Measurements from ENCODE around the gene ABHD6. TPM values are rescaled to one million over a fixed set of nuclear protein-coding genes. Genes with fewer than 3 reads are reported as not detected.

The ABHD6 gene
- total RNA-seq, 2 donors from 2014 or later: 7.5 to 8.6 TPM

DNA sequence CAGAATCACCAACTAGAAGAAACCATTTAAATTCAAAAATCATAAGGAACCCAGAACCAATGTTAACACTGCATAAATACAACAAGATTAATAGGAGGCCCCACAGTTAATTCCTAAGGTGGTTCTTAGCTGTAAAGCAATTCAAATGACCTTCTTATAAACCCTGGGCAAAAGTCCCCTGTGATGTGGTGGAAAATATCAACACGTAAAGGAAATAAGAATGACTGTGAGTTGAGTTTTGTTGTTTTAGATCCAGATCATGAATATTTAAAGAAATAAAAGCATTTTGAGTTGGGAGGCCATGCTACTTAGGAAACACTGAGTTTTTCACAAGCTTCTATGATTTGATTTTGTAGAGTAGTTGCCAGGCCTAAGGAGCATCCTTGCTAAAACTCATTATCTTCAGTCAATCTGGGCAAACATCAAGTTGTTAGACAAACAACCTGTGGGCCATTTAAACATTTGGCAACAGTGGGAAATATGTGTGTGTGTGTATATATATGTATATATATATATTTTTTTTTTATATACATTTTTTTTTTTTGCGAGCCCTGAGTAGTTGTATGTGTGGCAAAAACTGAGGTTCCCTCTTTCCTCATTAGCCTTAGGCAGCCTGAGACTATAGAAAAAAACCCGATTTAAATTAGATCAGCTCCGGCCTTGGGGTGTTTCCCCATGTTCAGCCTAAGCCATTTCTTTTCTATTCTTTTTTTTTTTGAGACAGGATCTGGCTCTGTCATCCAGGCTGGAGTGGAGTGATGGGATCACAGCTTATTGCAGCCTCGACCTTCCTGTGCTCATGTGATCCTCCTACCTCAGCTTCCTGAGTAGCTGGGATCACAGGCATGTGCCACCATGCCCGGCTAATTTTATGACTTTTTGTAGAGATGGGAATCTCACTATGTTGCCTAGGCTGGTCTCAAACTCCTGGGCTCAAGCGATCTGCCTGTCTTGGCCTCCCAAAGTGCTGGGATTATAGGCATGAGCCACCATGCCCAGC, 87.1 kb downstream of the ABHD6 start:
- Histone ChIP-seq H3K27me3 (ENCODE audit: control insufficient read depth, insufficient read depth, low read length, poor library complexity, severe bottlenecking) (peaks cover 14% of the 10 kb centered on the region), H3K36me3 (ENCODE audit: control insufficient read depth, insufficient read depth, low read length) (peaks cover 16% of the 10 kb centered on the region), H3K9ac (ENCODE audit: extremely low read depth, low read length, poor library complexity, severe bottlenecking) (no peak overlapping the region), H3K4me1 (ENCODE audit: control insufficient read depth, insufficient read depth, low read length) (peaks cover 2% of the 10 kb centered on the region), H3K27ac (ENCODE audit: low read depth, low read length) (no peak overlapping the region), H3K9me3 (ENCODE audit: control insufficient read depth, low read length) (no peaks in the 10 kb centered on the region), H3K4me3 (ENCODE audit: low read length) (no peak overlapping the region)
- Mint-ChIP-seq H3K27ac (no peak overlapping the region), H3K9me3 (no peaks in the 10 kb centered on the region), H3K27me3 (ENCODE audit: insufficient read depth) (peaks cover 22% of the 10 kb centered on the region), H3K4me1 (peaks cover 6% of the 10 kb centered on the region), H3K36me3 (ENCODE audit: low read depth) (peaks cover 8% of the 10 kb centered on the region), H3K4me3 (no peak overlapping the region)
- 82 to 95% methylated on average over 6 to 7 of the region's 7 CpGs for WGBS, 2 experiments (ENCODE audit: insufficient coverage in 1 of 2, insufficient read length in 1 of 2)
- no peak for TF ChIP-seq CTCF (conservative IDR thresholded peaks at IDR 0.05)
- no peak for DNase-seq

- Mint-ChIP-seq H3K9me3 (no peaks in the 10 kb centered on the region), H3K36me3 (ENCODE audit: low read depth) (peaks cover 4% of the 10 kb centered on the region), H3K27ac (no peak overlapping the region), H3K4me3 (no peak overlapping the region), H3K4me1 (peaks cover 6% of the 10 kb centered on the region), H3K27me3 (ENCODE audit: insufficient read depth) (peaks cover 22% of the 10 kb centered on the region)
- no peak for DNase-seq
- no peak for TF ChIP-seq CTCF (conservative IDR thresholded peaks at IDR 0.05)
- Histone ChIP-seq H3K4me1 (ENCODE audit: control insufficient read depth, insufficient read depth, low read length) (peaks cover 2% of the 10 kb centered on the region), H3K9ac (ENCODE audit: extremely low read depth, low read length, poor library complexity, severe bottlenecking) (no peak overlapping the region), H3K27me3 (ENCODE audit: control insufficient read depth, insufficient read depth, low read length, poor library complexity, severe bottlenecking) (peaks cover 14% of the 10 kb centered on the region), H3K36me3 (ENCODE audit: control insufficient read depth, insufficient read depth, low read length) (peaks cover 9% of the 10 kb centered on the region), H3K9me3 (ENCODE audit: control insufficient read depth, low read length) (no peaks in the 10 kb centered on the region), H3K27ac (ENCODE audit: low read depth, low read length) (no peak overlapping the region), H3K4me3 (ENCODE audit: low read length) (no peak overlapping the region)
- WGBS, 2 experiments (ENCODE audit: insufficient coverage in 1 of 2, insufficient read length in 1 of 2): 90% methylated on average over 2 of the region's 2 CpGs; no CpG with 5 or more reads in 1 of the 2 experiments
Observed at GRCh38 chr3:58325525-58325992, 88.0 kb downstream of the ABHD6 start.

DNA sequence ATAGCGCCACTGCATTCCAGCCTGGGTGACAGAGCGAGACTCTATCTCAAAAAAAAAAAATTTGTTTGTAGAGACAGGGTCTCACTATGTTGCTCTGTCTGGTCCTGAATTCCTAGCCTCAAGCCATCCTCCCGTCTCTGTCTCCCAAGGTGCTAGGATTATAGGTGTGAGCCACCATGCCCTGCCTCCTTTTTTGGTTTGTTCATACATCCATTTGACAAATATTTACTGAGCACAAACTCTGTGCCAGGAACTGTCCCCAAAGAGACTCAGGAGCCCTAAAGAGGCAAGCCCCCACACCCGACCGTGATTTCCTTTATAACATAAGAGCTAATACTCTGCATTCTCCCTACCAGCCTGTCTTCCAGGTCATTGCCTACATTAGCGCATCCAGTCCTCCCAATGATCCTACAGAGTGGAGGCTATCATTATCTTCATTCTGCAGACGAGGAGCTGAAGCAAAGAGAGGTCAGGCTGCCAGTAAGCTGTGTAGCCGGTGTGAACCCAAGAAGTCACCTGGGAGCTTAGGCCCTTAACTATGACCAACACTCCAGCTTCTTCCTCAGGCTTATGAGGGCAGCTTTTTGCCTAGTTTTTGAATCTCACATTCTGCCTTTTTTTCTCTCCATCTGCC, 88.8 kb downstream of the ABHD6 start:
- no peak overlapping the region for H3K4me3 Mint-ChIP-seq
- H3K36me3 Mint-ChIP-seq (ENCODE audit: low read depth): no peaks in the 10 kb centered on the region
- no peaks in the 10 kb centered on the region for H3K9me3 Mint-ChIP-seq
- no peak overlapping the region for H3K9ac ChIP-seq (ENCODE audit: extremely low read depth, low read length, poor library complexity, severe bottlenecking)
- H3K27ac ChIP-seq (ENCODE audit: low read depth, low read length): no peak overlapping the region
- no peak overlapping the region for H3K27ac Mint-ChIP-seq
- no peaks in the 10 kb centered on the region for H3K9me3 ChIP-seq (ENCODE audit: control insufficient read depth, low read length)
- no peak for TF ChIP-seq CTCF (conservative IDR thresholded peaks at IDR 0.05)
- H3K36me3 ChIP-seq (ENCODE audit: control insufficient read depth, insufficient read depth, low read length): peaks cover 3% of the 10 kb centered on the region
- no peak for DNase-seq
- H3K4me1 ChIP-seq (ENCODE audit: control insufficient read depth, insufficient read depth, low read length): peaks cover 2% of the 10 kb centered on the region
- H3K4me1 Mint-ChIP-seq: peaks cover 6% of the 10 kb centered on the region
- H3K4me3 ChIP-seq (ENCODE audit: low read length): no peak overlapping the region
- peaks cover 26% of the 10 kb centered on the region for H3K27me3 Mint-ChIP-seq (ENCODE audit: insufficient read depth)
- H3K27me3 ChIP-seq (ENCODE audit: control insufficient read depth, insufficient read depth, low read length, poor library complexity, severe bottlenecking): peaks cover 14% of the 10 kb centered on the region
- 91 to 92% methylated on average over 5 to 8 of the region's 8 CpGs for WGBS, 2 experiments (ENCODE audit: insufficient coverage in 1 of 2, insufficient read length in 1 of 2)

Data from endodermal cell (in vitro differentiated cells).